ENCODE results near the gene ANKDD1B.

ANKDD1B gene

DNA sequence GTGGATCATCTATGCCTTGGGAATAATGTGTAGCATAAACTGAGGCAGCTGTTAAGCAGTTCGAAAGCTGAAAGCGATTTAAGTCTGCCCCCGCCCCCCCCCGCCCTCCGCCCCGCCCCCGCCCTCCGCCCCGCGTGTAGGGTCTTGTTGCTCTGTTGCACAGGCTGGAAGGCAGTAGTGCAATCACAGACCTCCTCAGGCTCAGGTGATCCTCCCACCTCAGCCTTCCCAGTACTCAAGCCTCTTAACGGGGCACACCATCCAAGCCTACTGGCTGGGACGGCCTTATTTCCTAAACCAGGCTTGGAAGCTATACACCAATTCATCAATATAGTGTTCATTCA lies 945 bp downstream of the ANKDD1B start:
- TF ChIP-seq, protein P1, sequence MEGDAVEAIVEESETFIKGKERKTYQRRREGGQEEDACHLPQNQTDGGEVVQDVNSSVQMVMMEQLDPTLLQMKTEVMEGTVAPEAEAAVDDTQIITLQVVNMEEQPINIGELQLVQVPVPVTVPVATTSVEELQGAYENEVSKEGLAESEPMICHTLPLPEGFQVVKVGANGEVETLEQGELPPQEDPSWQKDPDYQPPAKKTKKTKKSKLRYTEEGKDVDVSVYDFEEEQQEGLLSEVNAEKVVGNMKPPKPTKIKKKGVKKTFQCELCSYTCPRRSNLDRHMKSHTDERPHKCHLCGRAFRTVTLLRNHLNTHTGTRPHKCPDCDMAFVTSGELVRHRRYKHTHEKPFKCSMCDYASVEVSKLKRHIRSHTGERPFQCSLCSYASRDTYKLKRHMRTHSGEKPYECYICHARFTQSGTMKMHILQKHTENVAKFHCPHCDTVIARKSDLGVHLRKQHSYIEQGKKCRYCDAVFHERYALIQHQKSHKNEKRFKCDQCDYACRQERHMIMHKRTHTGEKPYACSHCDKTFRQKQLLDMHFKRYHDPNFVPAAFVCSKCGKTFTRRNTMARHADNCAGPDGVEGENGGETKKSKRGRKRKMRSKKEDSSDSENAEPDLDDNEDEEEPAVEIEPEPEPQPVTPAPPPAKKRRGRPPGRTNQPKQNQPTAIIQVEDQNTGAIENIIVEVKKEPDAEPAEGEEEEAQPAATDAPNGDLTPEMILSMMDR (IDR thresholded peaks at IDR 0.05; ENCODE audit: low read depth, low read length), result no peak
- TF ChIP-seq, protein P2, sequence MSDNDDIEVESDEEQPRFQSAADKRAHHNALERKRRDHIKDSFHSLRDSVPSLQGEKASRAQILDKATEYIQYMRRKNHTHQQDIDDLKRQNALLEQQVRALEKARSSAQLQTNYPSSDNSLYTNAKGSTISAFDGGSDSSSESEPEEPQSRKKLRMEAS (IDR thresholded peaks at IDR 0.05; ENCODE audit: low read depth, low read length), result no peak
- TF ChIP-seq POLR2A (IDR thresholded peaks at IDR 0.05; ENCODE audit: extremely low read depth, insufficient read length) (no peak), MYC (IDR thresholded peaks at IDR 0.05; ENCODE audit: low read depth, low read length) (no peak)
- no peak overlapping the region for H3K4me3 ChIP-seq (ENCODE audit: low read depth, low read length)

DNA sequence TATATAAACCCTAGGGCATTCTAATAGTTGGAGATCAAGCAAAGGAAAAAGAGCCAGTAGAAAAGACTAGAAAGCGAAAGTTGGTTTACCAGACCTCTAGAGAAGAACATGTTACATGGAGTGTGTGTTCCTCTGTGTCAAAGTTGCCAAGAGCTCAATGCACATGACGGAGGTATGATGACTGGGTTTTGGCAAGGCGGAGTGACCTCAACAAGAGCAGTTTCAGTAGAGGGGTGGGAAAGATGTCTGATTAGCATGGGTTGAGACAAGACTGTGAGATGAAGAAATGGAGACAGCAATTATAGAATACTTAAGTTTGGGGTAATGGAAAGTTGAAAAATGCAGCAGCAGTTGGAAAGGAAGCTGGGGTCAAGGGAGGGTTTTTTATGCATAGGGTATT lies 1.6 kb downstream of the ANKDD1B start:
- DNase-seq (ENCODE audit: low read depth), result no peak
- no peak overlapping the region for H3K4me3 ChIP-seq (ENCODE audit: low read depth, low read length)
- TF ChIP-seq POLR2A (IDR thresholded peaks at IDR 0.05; ENCODE audit: extremely low read depth, insufficient read length), result no peak
- TF ChIP-seq, protein P2 (IDR thresholded peaks at IDR 0.05; ENCODE audit: low read depth, low read length), result no peak
- TF ChIP-seq, protein P1 (IDR thresholded peaks at IDR 0.05; ENCODE audit: low read depth, low read length), result no peak
- no peak for TF ChIP-seq MYC (IDR thresholded peaks at IDR 0.05; ENCODE audit: low read depth, low read length)

More for the DNA sequence above, 945 bp downstream of the ANKDD1B start:
- DNase-seq (ENCODE audit: low read depth), result no peak

DNA sequence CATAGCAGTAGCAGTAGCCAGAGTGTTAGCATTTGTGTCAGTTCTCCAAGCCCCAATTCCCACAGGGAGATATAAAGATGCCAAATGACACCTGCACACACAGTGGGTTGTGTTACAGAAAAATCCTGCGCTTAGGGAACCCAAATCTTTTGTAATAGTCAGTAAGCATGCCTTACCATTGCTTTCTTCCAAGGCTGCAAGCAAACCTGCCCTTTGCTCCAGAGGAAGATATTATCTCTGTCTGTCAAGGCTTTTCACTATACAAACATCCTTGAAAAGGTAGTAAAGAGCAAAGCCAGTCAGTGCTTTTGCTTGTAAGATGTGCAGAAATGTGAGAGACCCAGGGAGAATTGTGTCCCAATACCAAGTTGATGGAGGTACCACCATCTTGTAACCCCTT lies 2.9 kb downstream of the ANKDD1B start:
- DNase-seq (ENCODE audit: low read depth), result no peak
- no peak overlapping the region for H3K4me3 ChIP-seq (ENCODE audit: low read depth, low read length)
- TF ChIP-seq, protein P1 (IDR thresholded peaks at IDR 0.05; ENCODE audit: low read depth, low read length), result no peak
- TF ChIP-seq POLR2A (IDR thresholded peaks at IDR 0.05; ENCODE audit: extremely low read depth, insufficient read length) (no peak), MYC (IDR thresholded peaks at IDR 0.05; ENCODE audit: low read depth, low read length) (no peak)
- TF ChIP-seq, protein P2 (IDR thresholded peaks at IDR 0.05; ENCODE audit: low read depth, low read length), result no peak

DNA sequence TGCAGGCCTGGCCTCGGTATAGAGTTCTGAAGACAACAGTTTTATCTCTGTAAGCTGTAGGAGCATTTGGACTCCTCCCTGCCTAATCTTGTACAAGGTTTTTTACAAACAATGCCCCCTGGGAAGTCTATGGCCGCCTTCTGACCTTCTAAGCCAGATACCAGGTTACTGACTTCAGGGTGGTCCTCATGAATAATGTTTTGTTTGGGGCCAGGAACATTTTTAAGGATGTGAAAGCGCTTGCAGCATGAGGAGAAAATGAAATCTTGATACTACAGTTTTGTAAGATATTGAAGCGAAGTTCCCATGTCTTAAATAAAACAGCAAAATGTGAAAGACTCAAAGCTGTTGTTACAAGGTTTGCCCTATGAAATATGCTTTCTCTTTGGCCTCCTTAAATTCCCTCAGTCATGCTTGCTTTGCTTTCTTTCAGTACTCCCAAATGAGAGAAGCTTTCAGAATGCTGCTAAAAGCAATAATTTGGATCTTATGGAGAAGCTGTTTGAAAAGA lies 5.2 kb downstream of the ANKDD1B start:
- H3K4me3 ChIP-seq (ENCODE audit: low read depth, low read length), result no peak overlapping the region
- no peak for TF ChIP-seq MYC (IDR thresholded peaks at IDR 0.05; ENCODE audit: low read depth, low read length)
- TF ChIP-seq, protein P1 (IDR thresholded peaks at IDR 0.05; ENCODE audit: low read depth, low read length), result no peak
- TF ChIP-seq, protein P2 (IDR thresholded peaks at IDR 0.05; ENCODE audit: low read depth, low read length), result no peak
- TF ChIP-seq POLR2A (IDR thresholded peaks at IDR 0.05; ENCODE audit: extremely low read depth, insufficient read length), result no peak
- no peak for DNase-seq (ENCODE audit: low read depth)

DNA sequence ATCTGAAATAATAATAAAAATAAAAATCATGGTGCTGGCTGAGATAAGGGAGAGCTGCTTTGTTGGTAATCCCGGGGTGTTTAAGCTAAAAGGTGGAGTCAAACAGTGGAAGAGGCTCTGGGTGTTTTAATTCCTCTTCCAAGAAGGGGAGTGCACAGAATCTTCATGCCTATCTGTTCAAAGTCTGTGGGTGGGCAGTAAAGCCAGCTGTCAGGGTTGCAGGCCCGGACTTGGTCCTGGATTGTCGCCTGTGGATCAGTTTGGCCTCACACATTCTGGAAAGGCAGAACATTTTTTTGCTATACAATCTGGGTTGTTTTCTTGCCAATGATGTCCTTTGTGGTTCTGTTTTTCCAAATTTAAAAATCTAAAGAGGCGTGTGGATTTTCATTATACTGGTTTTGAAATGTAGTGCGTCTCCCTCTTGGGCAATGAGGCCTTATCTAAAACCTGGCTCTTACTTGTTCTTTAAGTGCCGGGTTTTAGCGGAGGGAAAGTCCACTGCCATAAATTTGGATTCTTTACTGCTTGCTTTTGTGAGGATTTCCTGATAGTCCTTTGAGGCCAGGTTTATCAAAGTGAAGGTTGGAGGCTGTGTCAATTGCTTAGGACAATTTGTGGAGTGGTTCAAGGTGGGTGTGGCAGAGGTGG lies 5.8 kb downstream of the ANKDD1B start:
- DNase-seq (ENCODE audit: low read depth), result no peak
- TF ChIP-seq MYC (IDR thresholded peaks at IDR 0.05; ENCODE audit: low read depth, low read length) (no peak), POLR2A (IDR thresholded peaks at IDR 0.05; ENCODE audit: extremely low read depth, insufficient read length) (no peak)
- TF ChIP-seq, protein P2 (IDR thresholded peaks at IDR 0.05; ENCODE audit: low read depth, low read length), result no peak
- no peak overlapping the region for H3K4me3 ChIP-seq (ENCODE audit: low read depth, low read length)

DNA sequence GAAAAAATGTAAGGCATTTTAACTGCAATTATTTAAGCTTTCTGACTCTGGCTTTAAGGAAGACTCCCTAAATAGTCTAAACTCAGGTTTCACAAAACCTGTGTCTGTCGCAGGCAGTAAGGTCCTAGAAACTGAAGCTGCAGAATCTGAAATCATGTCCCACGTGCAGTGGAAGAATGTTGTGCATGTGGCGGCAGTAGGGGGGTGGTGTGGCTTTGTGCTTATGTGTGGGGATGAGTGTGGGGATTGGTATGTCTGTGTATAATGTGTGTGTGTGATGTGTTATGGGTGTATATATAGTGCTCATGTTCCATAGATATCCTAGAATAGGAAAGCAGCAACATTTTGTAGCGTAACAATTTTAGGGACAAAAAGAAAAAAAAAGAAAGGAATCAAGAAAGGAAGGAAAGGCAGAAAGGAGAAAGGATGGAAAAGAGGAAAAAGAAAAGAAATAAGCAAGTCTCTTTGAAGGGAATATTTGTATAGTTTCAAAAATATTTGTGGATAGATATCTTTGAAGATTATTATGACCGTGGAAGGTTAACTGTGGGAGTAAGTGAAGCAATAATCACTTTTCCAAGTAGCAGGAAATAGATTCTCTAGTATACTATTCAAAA lies 6.6 kb downstream of the ANKDD1B start:
- TF ChIP-seq, protein P2 (IDR thresholded peaks at IDR 0.05; ENCODE audit: low read depth, low read length), result no peak
- TF ChIP-seq, protein P1 (IDR thresholded peaks at IDR 0.05; ENCODE audit: low read depth, low read length), result no peak
- TF ChIP-seq MYC (IDR thresholded peaks at IDR 0.05; ENCODE audit: low read depth, low read length) (no peak), POLR2A (IDR thresholded peaks at IDR 0.05; ENCODE audit: extremely low read depth, insufficient read length) (no peak)
- DNase-seq (ENCODE audit: low read depth), result no peak
- H3K4me3 ChIP-seq (ENCODE audit: low read depth, low read length), result no peak overlapping the region

All from NB4 (cell line).